ENCODE data around the gene CELF4.

GRCh38 chr18:37393221-37393827 lies 172.3 kb downstream of the CELF4 start:
- TF ChIP-seq, protein P1, sequence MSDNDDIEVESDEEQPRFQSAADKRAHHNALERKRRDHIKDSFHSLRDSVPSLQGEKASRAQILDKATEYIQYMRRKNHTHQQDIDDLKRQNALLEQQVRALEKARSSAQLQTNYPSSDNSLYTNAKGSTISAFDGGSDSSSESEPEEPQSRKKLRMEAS (IDR thresholded peaks at IDR 0.05), result no peak
- TF ChIP-seq NFIC (IDR thresholded peaks at IDR 0.05) (no peak), YY1 (IDR thresholded peaks at IDR 0.05; ENCODE audit: low read depth) (no peak), TCF12 (IDR thresholded peaks at IDR 0.05; ENCODE audit: low read depth) (no peak), TAF1 (IDR thresholded peaks at IDR 0.05; ENCODE audit: low read depth) (no peak), FOXM1 (IDR thresholded peaks at IDR 0.05; ENCODE audit: borderline replicate concordance, low read depth) (no peak), RAD21 (IDR thresholded peaks at IDR 0.05; ENCODE audit: low read depth) (no peak), ZBTB7A (IDR thresholded peaks at IDR 0.05; ENCODE audit: low read depth) (no peak), EP300 (IDR thresholded peaks at IDR 0.05; ENCODE audit: borderline replicate concordance) (no peak), TEAD4 (IDR thresholded peaks at IDR 0.05) (no peak), CREB1 (IDR thresholded peaks at IDR 0.05; ENCODE audit: low read depth) (no peak)

All from Ishikawa (cell line).